Progenitor cell of endocrine pancreas (in vitro differentiated cells): ENCODE measurements around the gene GADL1. TPM values are rescaled to one million over a fixed set of nuclear protein-coding genes. Genes with fewer than 3 reads are reported as not detected.

ENCODE experiments used
- DNase-seq: peaks from one replicate; pipeline ENCODE4 v3.0.0; 2021; ENCODE audit warnings: low spot score; ENCODE audit not compliant: unreplicated experiment
- H3K27ac Mint-ChIP-seq: 2 replicates; pipeline ENCODE4 v1.8.0; 2021; ENCODE audit warnings: mild to moderate bottlenecking, moderate library complexity, mixed read lengths
- H3K27me3 Mint-ChIP-seq: 2 replicates; pipeline ENCODE4 v1.8.0; 2021; ENCODE audit warnings: mixed read lengths
- H3K36me3 Mint-ChIP-seq: 2 replicates; pipeline ENCODE4 v1.8.0; 2022; ENCODE audit warnings: mixed read lengths; ENCODE audit not compliant: insufficient read depth
- H3K4me1 Mint-ChIP-seq: 2 replicates; pipeline ENCODE4 v1.8.0; 2021; ENCODE audit warnings: low read depth, mixed read lengths
- H3K4me3 Mint-ChIP-seq: 2 replicates; pipeline ENCODE4 v1.8.0; 2021; ENCODE audit warnings: low read depth, mild to moderate bottlenecking, moderate library complexity, mixed read lengths
- H3K9me3 Mint-ChIP-seq: 2 replicates; pipeline ENCODE4 v1.8.0; 2021; ENCODE audit warnings: low read depth, mixed read lengths
- total RNA-seq: library from RNA; stranded (reverse); gene quantifications from 2 replicates; pipeline ENCODE4 v1.2.1, GENCODE V29; 2021
- TF ChIP-seq, protein P1 (sequence below): fragments of 200-600 bp; sonication (generic); IDR thresholded peaks from one replicate; pipeline ENCODE4 v1.5.0; 2021; ENCODE audit warnings: antibody characterized with exemption, mild to moderate bottlenecking; ENCODE audit not compliant: unreplicated experiment

The GADL1 gene
- total RNA-seq, 1 donor from 2014 or later = 1.9 TPM

DNA sequence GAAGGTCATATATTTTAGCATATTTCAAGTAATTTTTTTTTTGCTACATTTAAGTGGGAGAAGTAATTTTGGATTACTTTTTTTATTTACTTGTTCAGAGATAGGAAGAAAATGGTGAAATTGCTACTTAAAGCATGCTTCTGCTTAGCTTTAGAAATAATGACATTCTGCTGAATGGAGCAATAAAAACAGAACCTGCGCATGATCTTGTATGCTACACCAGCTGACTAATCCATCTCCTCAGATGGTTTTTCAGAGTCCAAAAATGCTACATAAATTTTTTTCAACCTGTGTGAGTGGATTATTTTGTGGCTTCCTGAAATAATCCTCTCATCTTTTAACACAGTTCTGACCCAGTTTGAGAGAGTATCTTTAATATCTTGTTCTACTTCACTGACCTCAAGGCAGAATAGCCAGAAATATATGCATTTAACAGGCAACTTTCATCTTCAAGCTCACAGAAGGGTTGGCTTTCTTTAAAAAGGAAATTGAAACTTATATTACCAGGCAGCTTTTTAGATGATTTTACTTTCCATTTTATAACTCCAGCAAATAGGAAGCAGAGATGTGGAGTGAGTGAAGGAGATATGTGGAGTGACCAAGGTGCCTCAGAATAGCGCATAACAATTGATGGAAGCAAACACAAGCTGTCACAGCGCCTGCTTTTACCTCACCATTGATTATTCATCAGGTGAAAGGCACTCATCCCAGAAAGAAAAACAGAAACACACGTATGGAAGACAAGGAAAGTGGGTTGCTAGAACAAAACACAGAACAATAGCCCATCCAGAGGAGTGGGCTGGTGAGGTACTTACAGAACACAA lies 151.5 kb downstream of the GADL1 start:
- Mint-ChIP-seq H3K27ac (no peak overlapping the region), H3K4me3 (no peak overlapping the region), H3K4me1 (peaks cover 22% of the 10 kb centered on the region), H3K27me3 (no peaks in the 10 kb centered on the region), H3K9me3 (no peaks in the 10 kb centered on the region), H3K36me3 (no peaks in the 10 kb centered on the region)
- DNase-seq = no peak
- TF ChIP-seq, protein P1, sequence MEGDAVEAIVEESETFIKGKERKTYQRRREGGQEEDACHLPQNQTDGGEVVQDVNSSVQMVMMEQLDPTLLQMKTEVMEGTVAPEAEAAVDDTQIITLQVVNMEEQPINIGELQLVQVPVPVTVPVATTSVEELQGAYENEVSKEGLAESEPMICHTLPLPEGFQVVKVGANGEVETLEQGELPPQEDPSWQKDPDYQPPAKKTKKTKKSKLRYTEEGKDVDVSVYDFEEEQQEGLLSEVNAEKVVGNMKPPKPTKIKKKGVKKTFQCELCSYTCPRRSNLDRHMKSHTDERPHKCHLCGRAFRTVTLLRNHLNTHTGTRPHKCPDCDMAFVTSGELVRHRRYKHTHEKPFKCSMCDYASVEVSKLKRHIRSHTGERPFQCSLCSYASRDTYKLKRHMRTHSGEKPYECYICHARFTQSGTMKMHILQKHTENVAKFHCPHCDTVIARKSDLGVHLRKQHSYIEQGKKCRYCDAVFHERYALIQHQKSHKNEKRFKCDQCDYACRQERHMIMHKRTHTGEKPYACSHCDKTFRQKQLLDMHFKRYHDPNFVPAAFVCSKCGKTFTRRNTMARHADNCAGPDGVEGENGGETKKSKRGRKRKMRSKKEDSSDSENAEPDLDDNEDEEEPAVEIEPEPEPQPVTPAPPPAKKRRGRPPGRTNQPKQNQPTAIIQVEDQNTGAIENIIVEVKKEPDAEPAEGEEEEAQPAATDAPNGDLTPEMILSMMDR = no peak

DNA sequence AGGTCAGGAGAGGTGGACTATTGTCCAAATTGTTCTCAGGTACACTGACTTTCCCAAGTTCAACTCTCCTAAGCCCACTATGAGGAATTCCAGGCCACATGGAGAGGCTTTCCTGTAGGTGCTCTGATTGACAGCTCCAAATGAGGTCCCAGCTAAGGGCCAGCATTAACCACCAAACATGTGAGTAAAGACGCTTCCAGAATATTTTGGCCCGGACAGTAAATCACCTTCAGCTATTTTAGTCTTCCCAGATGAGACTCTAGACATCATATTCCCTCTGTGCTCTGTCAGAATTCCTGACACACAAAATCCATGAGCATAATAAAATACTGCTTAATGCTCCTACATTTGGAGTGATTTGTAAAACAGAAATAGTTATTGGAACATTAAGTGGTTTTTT lies 152.6 kb downstream of the GADL1 start:
- no peaks in the 10 kb centered on the region for H3K27me3 Mint-ChIP-seq
- peaks cover 15% of the 10 kb centered on the region for H3K4me1 Mint-ChIP-seq
- DNase-seq = no peak
- no peaks in the 10 kb centered on the region for H3K9me3 Mint-ChIP-seq
- H3K4me3 Mint-ChIP-seq = no peak overlapping the region
- no peak overlapping the region for H3K27ac Mint-ChIP-seq
- no peaks in the 10 kb centered on the region for H3K36me3 Mint-ChIP-seq
- TF ChIP-seq, protein P1 = no peak

DNA sequence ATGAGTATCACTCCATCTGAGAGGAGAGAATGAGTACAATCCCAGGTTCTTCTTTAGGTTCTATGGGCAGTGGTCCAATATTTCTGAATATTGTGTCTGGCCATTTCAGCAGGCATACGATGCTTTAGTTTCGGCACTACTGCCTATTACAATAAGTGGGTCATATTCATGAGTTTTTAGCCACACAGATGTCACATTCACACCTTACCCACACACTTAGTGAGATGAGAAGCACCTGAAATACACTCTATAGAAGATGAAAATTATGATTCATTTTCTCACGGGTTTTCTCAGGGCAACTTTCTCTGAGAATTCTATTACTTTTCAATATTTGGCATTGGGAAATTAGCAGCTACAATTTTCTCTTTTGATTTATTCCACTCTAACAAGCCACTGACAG lies 155.9 kb downstream of the GADL1 start:
- Mint-ChIP-seq H3K36me3 (no peaks in the 10 kb centered on the region), H3K27ac (no peak overlapping the region), H3K4me1 (peaks cover 12% of the 10 kb centered on the region), H3K27me3 (no peaks in the 10 kb centered on the region), H3K4me3 (no peak overlapping the region), H3K9me3 (peaks cover 4% of the 10 kb centered on the region)
- no peak for DNase-seq
- TF ChIP-seq, protein P1 = no peak

DNA sequence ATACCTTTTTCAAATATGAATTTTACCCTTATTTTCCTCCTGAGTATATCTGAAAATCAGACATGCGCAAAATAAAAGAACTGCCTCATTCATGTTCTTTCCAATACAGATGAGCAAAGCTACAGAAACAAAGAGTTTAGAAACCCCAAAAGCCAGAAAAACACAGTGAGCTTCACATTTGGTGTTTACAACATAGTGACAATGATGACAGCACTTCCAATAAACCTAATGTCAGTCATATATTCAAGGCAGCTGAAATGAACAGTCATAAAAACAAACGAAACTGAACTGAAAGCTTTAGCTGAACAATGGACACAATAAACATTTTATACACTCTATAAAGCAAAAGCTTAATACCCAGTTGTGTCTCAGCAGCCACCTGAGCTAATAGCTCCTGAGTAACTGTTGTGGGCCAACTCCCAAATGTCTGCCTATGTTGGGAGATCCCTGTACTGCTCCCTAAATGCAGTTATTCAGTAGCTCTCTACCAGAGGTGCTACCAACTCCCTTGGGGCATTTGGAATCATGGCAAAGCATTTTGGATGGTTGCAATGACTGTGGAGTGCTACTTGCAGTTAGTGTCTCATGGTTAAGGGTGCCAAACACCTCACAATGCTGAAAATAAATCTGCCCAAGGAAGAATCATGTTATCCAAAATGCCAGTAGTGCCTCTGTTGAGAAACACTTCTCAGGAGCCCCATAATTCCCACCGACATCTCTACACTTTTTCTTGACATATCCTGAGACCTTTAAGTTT lies 156.5 kb downstream of the GADL1 start:
- no peaks in the 10 kb centered on the region for H3K36me3 Mint-ChIP-seq
- no peaks in the 10 kb centered on the region for H3K27me3 Mint-ChIP-seq
- TF ChIP-seq, protein P1 = no peak
- peaks cover 7% of the 10 kb centered on the region for H3K4me1 Mint-ChIP-seq
- no peak overlapping the region for H3K4me3 Mint-ChIP-seq
- no peak for DNase-seq
- no peak overlapping the region for H3K27ac Mint-ChIP-seq
- peaks cover 4% of the 10 kb centered on the region for H3K9me3 Mint-ChIP-seq

DNA sequence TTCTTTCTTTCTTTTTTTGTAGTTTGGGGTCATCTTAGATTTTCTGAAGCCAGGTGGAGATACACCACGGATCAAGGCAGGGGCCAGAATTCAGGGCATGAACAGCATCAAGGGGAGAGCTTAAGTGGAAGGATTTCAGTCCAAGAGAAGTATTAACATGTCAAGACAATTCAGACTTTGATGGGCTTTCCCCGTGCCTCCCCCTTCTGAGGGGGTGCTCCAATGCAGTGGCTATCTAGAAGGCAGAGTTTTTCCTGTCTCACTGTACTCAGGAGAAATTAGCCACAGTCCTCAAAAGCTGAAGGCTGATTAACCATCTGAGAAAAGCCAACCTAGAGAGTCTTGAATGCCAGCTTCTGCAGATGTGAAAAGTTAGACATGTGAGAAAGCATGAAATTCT lies 160.8 kb downstream of the GADL1 start:
- H3K9me3 Mint-ChIP-seq = peaks cover 4% of the 10 kb centered on the region
- no peak overlapping the region for H3K4me3 Mint-ChIP-seq
- no peak overlapping the region for H3K27ac Mint-ChIP-seq
- TF ChIP-seq, protein P1 = no peak
- no peaks in the 10 kb centered on the region for H3K4me1 Mint-ChIP-seq
- no peak for DNase-seq
- H3K36me3 Mint-ChIP-seq = no peaks in the 10 kb centered on the region
- peaks cover 5% of the 10 kb centered on the region for H3K27me3 Mint-ChIP-seq
